B cell (primary cell): ENCODE results near the gene PNMA5. TPM values are rescaled to one million over a fixed set of nuclear protein-coding genes. Genes with fewer than 3 reads are reported as not detected.

Experiments used
- ATAC-seq: fragments of 200-7000 bp; cut with Tn5 transposase; one replicate; pipeline ENCODE4 v1.10.0; 2021; ENCODE audit warnings: low read depth, mild to moderate bottlenecking, moderate number of reproducible peaks, moderate library complexity
- CTCF ChIA-PET: fragments of 350-600 bp; sonication (Branson Sonifier 250); formaldehyde crosslinking; loops from one replicate; lab custom pipeline; 2021; ENCODE audit warnings: antibody characterized with exemption, inconsistent platforms; lab: Charles Lee
- POLR2A ChIA-PET: fragments of 350-600 bp; sonication (Branson Sonifier 250); formaldehyde crosslinking; loops from one replicate; lab custom pipeline; 2021; ENCODE audit warnings: antibody characterized with exemption; lab: Charles Lee
- DNase-seq: peaks from one replicate; pipeline ENCODE4 v3.0.0; 2013
- H2AFZ ChIP-seq: 2 replicates; pipeline ENCODE4 v1.6.1; 2012; ENCODE audit warnings: mild to moderate bottlenecking, low read depth, low read length; ENCODE audit not compliant: insufficient read depth, poor library complexity, severe bottlenecking
- H3K27ac ChIP-seq, 2 donors: 1 replicate in 1 of 2; 2 replicates in 1 of 2; pipeline ENCODE4 v1.5.1; 2012 to 2013; ENCODE audit warnings: low read length in 2 of 2, mild to moderate bottlenecking in 2 of 2, moderate library complexity in 1 of 2
- H3K27me3 ChIP-seq, 4 experiments: fragments of 200-600 bp in 1 of 4; sonication (generic) in 1 of 4; replicated peaks in 1 of 4; 1 replicate in 2 of 4; 2 replicates in 2 of 4; pipeline versions ENCODE4 v1.6.1 to v1.7.0; 2013 to 2016; ENCODE audit warnings: low read length in 3 of 4, mild to moderate bottlenecking in 2 of 4, mixed read lengths in 1 of 4, moderate library complexity in 1 of 4; ENCODE audit not compliant: insufficient read depth in 4 of 4, control insufficient read depth in 3 of 4; ENCODE audit errors: control extremely low read depth in 1 of 4
- H3K36me3 ChIP-seq, 2 experiments: replicated peaks in 1 of 2; 1 replicate in 1 of 2; 2 replicates in 1 of 2; pipeline versions ENCODE4 v1.6.1 to v1.7.1; 2013; ENCODE audit warnings: low read length in 1 of 2; ENCODE audit not compliant: insufficient read depth in 2 of 2, control insufficient read depth in 1 of 2; ENCODE audit errors: control extremely low read depth in 1 of 2, extremely low read depth in 1 of 2
- H3K4me1 ChIP-seq, 2 donors: fragments of 200-600 bp in 1 of 2; sonication (generic) in 1 of 2; 1 replicate in 1 of 2; 2 replicates in 1 of 2; pipeline versions ENCODE4 v1.5.1 to v1.6.1; 2013 to 2017; ENCODE audit warnings: low read length in 2 of 2; ENCODE audit not compliant: control insufficient read depth in 2 of 2, insufficient read depth in 2 of 2
- H3K4me2 ChIP-seq: replicated peaks from 2 replicates; pipeline ENCODE3; 2012; ENCODE audit warnings: mild to moderate bottlenecking, low read depth, low read length; ENCODE audit not compliant: poor library complexity, severe bottlenecking
- H3K4me3 ChIP-seq, 5 experiments: fragments of 200-600 bp in 1 of 5; sonication (generic) in 1 of 5; 1 replicate in 3 of 5; 2 replicates in 2 of 5; pipeline versions ENCODE4 v1.5.1 to v1.7.0; 2011 to 2016; ENCODE audit warnings: low read length in 4 of 5, mild to moderate bottlenecking in 4 of 5, low read depth in 2 of 5, control low read depth in 1 of 5, moderate library complexity in 1 of 5; ENCODE audit not compliant: insufficient read depth in 1 of 5; ENCODE audit errors: control extremely low read depth in 1 of 5, extremely low read depth in 1 of 5
- H3K79me2 ChIP-seq: fragments of 200-600 bp; sonication (generic); one replicate; pipeline ENCODE4 v1.6.0; 2016; ENCODE audit warnings: low read length; ENCODE audit not compliant: control insufficient read depth, insufficient read depth
- H3K9ac ChIP-seq: fragments of 200-600 bp; sonication (generic); 2 replicates; pipeline ENCODE4 v1.6.1; 2017; ENCODE audit warnings: mild to moderate bottlenecking, low read length, moderate library complexity
- H3K9me3 ChIP-seq, 3 donors: one replicate each; pipeline versions ENCODE4 v1.6.1 to v1.7.1; 2013; ENCODE audit warnings: low read length in 2 of 3; ENCODE audit not compliant: control insufficient read depth in 2 of 3, insufficient read depth in 1 of 3; ENCODE audit errors: control extremely low read depth in 1 of 3
- H4K20me1 ChIP-seq: 2 replicates; pipeline ENCODE4 v1.6.0; 2012; ENCODE audit warnings: mild to moderate bottlenecking, low read length; ENCODE audit not compliant: insufficient read depth, control insufficient read depth, poor library complexity, severe bottlenecking
- H3K27ac Mint-ChIP-seq: one replicate; pipeline ENCODE4 v1.8.0; 2021; ENCODE audit warnings: mixed read lengths
- H3K27me3 Mint-ChIP-seq: one replicate; pipeline ENCODE4 v1.8.0; 2021; ENCODE audit warnings: mixed read lengths
- H3K4me1 Mint-ChIP-seq: one replicate; pipeline ENCODE4 v1.8.0; 2021; ENCODE audit warnings: mixed read lengths
- H3K4me3 Mint-ChIP-seq: one replicate; pipeline ENCODE4 v1.8.0; 2021; ENCODE audit warnings: mixed read lengths
- H3K9me3 Mint-ChIP-seq: one replicate; pipeline ENCODE4 v1.8.0; 2022; ENCODE audit warnings: mixed read lengths; ENCODE audit not compliant: insufficient read depth
- EZH2 ChIP-seq: IDR thresholded peaks from 2 replicates; pipeline ENCODE4 v1.6.1; 2012; ENCODE audit warnings: borderline replicate concordance, low read depth, mild to moderate bottlenecking, moderate library complexity, low read length; ENCODE audit not compliant: insufficient read depth, poor library complexity, severe bottlenecking
- WGBS: methylation state at CpG from one replicate; pipeline ENCODE4 v1.1.5; 2013; ENCODE audit warnings: missing lambda C conversion rate; ENCODE audit not compliant: insufficient coverage; 5-methylcytosine and 5-hydroxymethylcytosine counted together
- intact Hi-C: fragments of 100-400 bp; cut with micrococcal nuclease; formaldehyde crosslinking; loops from one replicate; pipeline ENCODE4 v1.10.0; 2022
- polyA plus RNA-seq: library from polyadenylated mRNA; depleted of rRNA; stranded (reverse); fragments of >200 nt; gene quantifications from 2 replicates; pipeline ENCODE4 v1.2.3, GENCODE V29; 2012
- total RNA-seq, 2 donors: library from RNA; stranded (reverse); fragments of 120-200 nt in 1 of 2; gene quantifications; 1 replicate in 1 of 2; 2 replicates in 1 of 2; pipeline versions ENCODE4 v1.2.3 to v1.2.4, GENCODE V29; 2013 to 2022
- TF ChIP-seq, protein P1 (sequence below): fragments of 200-600 bp; IDR thresholded peaks from one replicate; pipeline ENCODE4 v1.8.0; 2022; ENCODE audit warnings: antibody characterized with exemption, mild to moderate bottlenecking

Gene PNMA5
- total and polyA plus RNA-seq, 2 donors (not counting 1 experiment from before 2014, with no cell fraction given): 0.49 to 0.62 TPM

DNA sequence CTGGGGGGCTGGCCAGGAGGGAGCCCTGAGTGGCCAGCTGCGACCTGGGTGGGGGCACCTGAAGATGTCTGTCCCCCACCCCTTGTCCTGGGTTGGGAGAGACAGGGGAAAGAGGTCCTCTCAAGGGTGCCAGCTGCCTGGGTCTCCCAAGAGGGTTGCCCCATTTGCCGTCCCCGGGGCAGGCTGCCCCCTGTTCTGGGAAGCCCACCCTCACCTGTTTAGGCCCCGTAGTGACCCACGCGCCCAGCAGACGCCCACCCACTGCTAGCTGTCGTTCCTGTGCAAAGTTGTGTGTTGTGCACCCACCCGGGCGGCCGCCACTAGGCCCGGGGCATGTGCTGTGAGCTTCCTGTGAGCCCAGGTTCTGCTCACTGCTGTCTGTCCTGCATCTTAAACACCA lies 36.9 kb upstream of the PNMA5 start:
- H3K9me3 Mint-ChIP-seq: no peaks in the 10 kb centered on the region
- intact Hi-C loops: no loop called here
- Histone ChIP-seq H3K4me3 (no peak overlapping the region), H3K79me2 (no peaks in the 10 kb centered on the region), H3K27ac (no peak overlapping the region), H2AFZ (no peak overlapping the region), H3K36me3 (no peaks in the 10 kb centered on the region), H3K9me3 (peaks cover 0 to 6% (median 0%) of the 10 kb centered on the region in 3 donors), H4K20me1 (no peaks in the 10 kb centered on the region), H3K27me3 (no peaks in the 10 kb centered on the region), H3K4me1 (peaks cover 0 to 13% of the 10 kb centered on the region in 2 donors), H3K4me2 (no peak overlapping the region), H3K9ac (no peak overlapping the region)
- POLR2A ChIA-PET: interaction anchor here (0.6 kb wide), 1 partner anchor 89 kb away, joined by 3 read pairs; no protein-coding TSS in a partner anchor
- DNase-seq (no peak), ATAC-seq (no peak)
- WGBS: 99% methylated on average over 10 of the region's 12 CpGs
- no peak overlapping the region for H3K4me3 Mint-ChIP-seq
- no peaks in the 10 kb centered on the region for H3K27me3 Mint-ChIP-seq
- H3K27ac Mint-ChIP-seq: no peak overlapping the region
- CTCF ChIA-PET: interaction anchor here (3.6 kb wide), 1 partner anchor 638 kb away, joined by 20 read pairs; no protein-coding TSS in a partner anchor
- H3K4me1 Mint-ChIP-seq: peaks cover 11% of the 10 kb centered on the region
- TF ChIP-seq, protein P1, sequence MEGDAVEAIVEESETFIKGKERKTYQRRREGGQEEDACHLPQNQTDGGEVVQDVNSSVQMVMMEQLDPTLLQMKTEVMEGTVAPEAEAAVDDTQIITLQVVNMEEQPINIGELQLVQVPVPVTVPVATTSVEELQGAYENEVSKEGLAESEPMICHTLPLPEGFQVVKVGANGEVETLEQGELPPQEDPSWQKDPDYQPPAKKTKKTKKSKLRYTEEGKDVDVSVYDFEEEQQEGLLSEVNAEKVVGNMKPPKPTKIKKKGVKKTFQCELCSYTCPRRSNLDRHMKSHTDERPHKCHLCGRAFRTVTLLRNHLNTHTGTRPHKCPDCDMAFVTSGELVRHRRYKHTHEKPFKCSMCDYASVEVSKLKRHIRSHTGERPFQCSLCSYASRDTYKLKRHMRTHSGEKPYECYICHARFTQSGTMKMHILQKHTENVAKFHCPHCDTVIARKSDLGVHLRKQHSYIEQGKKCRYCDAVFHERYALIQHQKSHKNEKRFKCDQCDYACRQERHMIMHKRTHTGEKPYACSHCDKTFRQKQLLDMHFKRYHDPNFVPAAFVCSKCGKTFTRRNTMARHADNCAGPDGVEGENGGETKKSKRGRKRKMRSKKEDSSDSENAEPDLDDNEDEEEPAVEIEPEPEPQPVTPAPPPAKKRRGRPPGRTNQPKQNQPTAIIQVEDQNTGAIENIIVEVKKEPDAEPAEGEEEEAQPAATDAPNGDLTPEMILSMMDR: no peak
- TF ChIP-seq EZH2: no peak

DNA sequence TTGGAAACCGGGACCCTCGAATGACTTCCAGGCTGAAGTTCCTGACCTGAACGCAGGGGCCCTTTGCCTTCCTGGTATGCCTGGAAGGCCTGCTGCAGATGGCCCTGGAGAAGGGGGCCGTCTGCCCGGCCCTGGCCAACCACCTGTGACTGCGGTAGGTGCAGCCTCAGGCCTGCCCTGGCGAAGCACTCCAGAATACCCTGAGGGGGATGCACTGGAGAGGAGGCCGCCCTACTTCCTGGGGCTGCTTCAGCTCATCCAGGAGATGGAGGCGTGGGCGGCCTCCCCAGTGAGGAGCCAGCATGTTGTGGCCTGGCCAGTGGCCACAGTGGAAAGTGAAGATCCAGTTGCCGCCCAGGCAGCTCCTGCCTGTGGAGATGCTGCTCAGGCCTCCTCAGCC lies 36.0 kb upstream of the PNMA5 start:
- Histone ChIP-seq H3K36me3 (no peaks in the 10 kb centered on the region), H3K9ac (no peak overlapping the region), H2AFZ (no peak overlapping the region), H3K27ac (no peak overlapping the region), H3K4me1 (peaks cover 0 to 13% of the 10 kb centered on the region in 2 donors), H3K4me2 (no peak overlapping the region), H3K79me2 (no peaks in the 10 kb centered on the region), H3K9me3 (peaks cover 0 to 6% (median 0%) of the 10 kb centered on the region in 3 donors), H3K27me3 (no peaks in the 10 kb centered on the region), H4K20me1 (no peaks in the 10 kb centered on the region), H3K4me3 (no peak overlapping the region)
- ChIA-PET CTCF (no interaction called here), POLR2A (no interaction called here)
- 96% methylated on average over 9 of the region's 11 CpGs for WGBS
- TF ChIP-seq EZH2: no peak
- TF ChIP-seq, protein P1: no peak
- ATAC-seq (no peak), DNase-seq (no peak)
- Mint-ChIP-seq H3K4me3 (no peak overlapping the region), H3K4me1 (peaks cover 11% of the 10 kb centered on the region), H3K9me3 (no peaks in the 10 kb centered on the region), H3K27ac (no peak overlapping the region), H3K27me3 (no peaks in the 10 kb centered on the region)
- intact Hi-C loops: no loop called here
